HEK293 (cell line): Measurements from ENCODE around the gene PLD3.

Experiments
- CTCF ChIP-seq: fragments of 450-650 bp; formaldehyde crosslinking; IDR thresholded peaks from 2 replicates; pipeline ENCODE4 v1.5.1; 2016; ENCODE audit warnings: missing biosample characterization, missing genetic modification characterization
- HIC1 ChIP-seq: fragments of 450-650 bp; formaldehyde crosslinking; IDR thresholded peaks from 2 replicates; pipeline ENCODE4 v1.5.1; 2016; ENCODE audit warnings: missing biosample characterization, missing genetic modification characterization
- KLF1 ChIP-seq: fragments of 450-650 bp; formaldehyde crosslinking; IDR thresholded peaks from 2 replicates; pipeline ENCODE4 v1.5.1; 2016; ENCODE audit warnings: missing biosample characterization, missing genetic modification characterization
- REST ChIP-seq: fragments of 450-650 bp; formaldehyde crosslinking; IDR thresholded peaks from 2 replicates; pipeline ENCODE4 v1.5.1; 2016; ENCODE audit warnings: missing biosample characterization, missing genetic modification characterization
- YY1 ChIP-seq: fragments of 450-650 bp; formaldehyde crosslinking; IDR thresholded peaks from 2 replicates; pipeline ENCODE4 v1.5.1; 2018; ENCODE audit warnings: missing biosample characterization, missing genetic modification characterization
- ZBTB17 ChIP-seq: fragments of 450-650 bp; formaldehyde crosslinking; IDR thresholded peaks from 2 replicates; pipeline ENCODE4 v1.5.1; 2016; ENCODE audit warnings: missing biosample characterization, missing genetic modification characterization
- ZNF23 ChIP-seq: fragments of 450-650 bp; formaldehyde crosslinking; IDR thresholded peaks from 2 replicates; pipeline ENCODE4 v1.5.1; 2016; ENCODE audit warnings: missing biosample characterization, missing genetic modification characterization, borderline replicate concordance
- ZNF335 ChIP-seq: fragments of 450-650 bp; formaldehyde crosslinking; conservative IDR thresholded peaks from 2 replicates; pipeline ENCODE4 v1.5.1; 2016; ENCODE audit warnings: missing biosample characterization, missing genetic modification characterization
- ZNF530 ChIP-seq: fragments of 450-650 bp; formaldehyde crosslinking; IDR thresholded peaks from 2 replicates; pipeline ENCODE4 v1.5.1; 2016; ENCODE audit warnings: low read depth, missing biosample characterization, missing genetic modification characterization
- ZSCAN30 ChIP-seq: fragments of 450-650 bp; IDR thresholded peaks from 2 replicates; pipeline ENCODE4 v1.5.1; 2018; ENCODE audit warnings: missing biosample characterization, mild to moderate bottlenecking, missing genetic modification characterization, moderate library complexity

GRCh38 chr19:40388481-40388880 is 40.0 kb downstream of the PLD3 start:
- TF ChIP-seq CTCF (tag by site-specific recombination), result no peak
- TF ChIP-seq HIC1 (tag by site-specific recombination), result no peak
- no peak for TF ChIP-seq YY1 (tag by site-specific recombination)
- TF ChIP-seq ZNF335, result no peak
- TF ChIP-seq ZNF530, result no peak
- TF ChIP-seq REST (tag by site-specific recombination), result no peak
- TF ChIP-seq ZNF23, result no peak
- TF ChIP-seq ZSCAN30 (tag by site-specific recombination), result no peak
- TF ChIP-seq KLF1 (tag by site-specific recombination), result no peak
- no peak for TF ChIP-seq ZBTB17
